Measurements from ENCODE around the gene CXCR2. TPM values are rescaled to one million over a fixed set of nuclear protein-coding genes. Genes with fewer than 3 reads are reported as not detected.
A peak's percentile ranks its signal among the peaks of the same experiment; 100 is the strongest.

CXCR2 gene
- total RNA-seq, 6 experiments from 2014 or later = 0.81 to 2.6 (median 1.2) TPM

DNA sequence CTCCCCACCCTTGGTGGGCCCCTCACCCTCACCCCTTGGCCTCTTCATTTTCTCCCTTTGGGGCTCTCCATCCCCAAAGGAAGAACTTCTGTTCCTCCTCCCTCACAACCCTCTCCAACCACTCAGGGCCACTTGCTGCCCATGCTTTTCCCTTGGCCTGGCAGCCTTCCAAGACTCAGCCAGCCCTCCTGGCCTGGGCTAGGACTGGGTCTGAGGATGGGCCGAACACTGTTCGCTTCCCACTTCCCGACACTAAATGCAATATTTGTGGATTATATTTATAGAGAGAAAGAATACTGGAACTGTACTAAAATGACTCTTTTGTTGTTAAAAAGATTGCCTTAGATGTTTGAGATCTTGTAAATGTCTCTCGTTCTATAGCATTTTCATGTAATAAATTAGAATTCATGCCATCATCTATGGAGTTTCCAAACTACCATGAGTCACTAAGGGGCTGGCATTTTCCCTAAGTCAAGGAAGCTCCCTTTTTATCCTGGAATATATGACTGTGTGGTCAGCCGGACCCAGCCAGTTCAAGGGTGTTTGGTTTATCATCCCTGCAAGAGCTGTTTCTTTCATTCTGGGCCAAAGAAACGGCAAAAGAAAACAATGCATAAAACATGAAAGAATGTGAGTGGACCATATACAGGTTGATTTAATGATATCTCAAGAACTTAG, 3.8 kb downstream of the CXCR2 start:
- H3K4me1 ChIP-seq = no peaks in the 10 kb centered on the region
- no peak for DNase-seq
- intact Hi-C loops (cut with DNase I) = no loop called here
- no peak for ATAC-seq
- H3K4me3 ChIP-seq = no peak overlapping the region
- no peaks in the 10 kb centered on the region for H3K27me3 ChIP-seq
- H3K9me3 ChIP-seq = no peaks in the 10 kb centered on the region
- TF ChIP-seq CTCF (IDR thresholded peaks at IDR 0.05) = no peak
- TF ChIP-seq POLR2A (IDR thresholded peaks at IDR 0.05) = no peak
- peak overlapping the region in 1 of 3 donors; percentile 13 for H3K27ac ChIP-seq
- WGBS (ENCODE audit: insufficient coverage, low coverage, low lambda C conversion rate, missing lambda C conversion rate) = 79% methylated on average over 6 of the region's 6 CpGs
- no peaks in the 10 kb centered on the region for H3K36me3 ChIP-seq

DNA sequence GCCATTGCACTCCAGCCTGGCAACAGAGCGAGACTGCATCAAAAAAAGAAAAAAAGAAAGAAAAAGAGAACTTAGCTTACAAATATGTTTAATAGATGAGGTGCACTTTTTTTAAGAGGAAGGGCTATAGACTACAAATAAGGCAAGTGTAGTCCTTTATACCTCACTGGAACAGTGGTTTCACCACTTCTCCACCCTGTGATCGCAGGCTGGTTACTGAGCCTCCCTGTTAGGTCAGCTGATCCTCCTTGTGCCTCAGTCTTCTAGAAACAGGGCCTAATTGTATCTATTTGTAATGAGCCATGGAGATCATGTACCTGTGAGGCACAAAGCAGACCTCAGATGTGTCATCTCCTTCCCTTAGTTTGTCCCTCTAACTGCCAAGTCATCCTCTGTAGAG, 4.5 kb downstream of the CXCR2 start:
- no peak for DNase-seq
- no peaks in the 10 kb centered on the region for H3K36me3 ChIP-seq
- no CpG with 5 or more reads among the region's 2 CpGs for WGBS (ENCODE audit: insufficient coverage, low coverage, low lambda C conversion rate, missing lambda C conversion rate)
- peak in 1 of 4 donors; percentile 33 for ATAC-seq
- H3K27ac ChIP-seq = no peak overlapping the region
- no peak overlapping the region for H3K4me3 ChIP-seq
- H3K9me3 ChIP-seq = no peaks in the 10 kb centered on the region
- H3K27me3 ChIP-seq = no peaks in the 10 kb centered on the region
- H3K4me1 ChIP-seq = no peaks in the 10 kb centered on the region
- intact Hi-C loops (cut with DNase I) = no loop called here
- TF ChIP-seq CTCF (IDR thresholded peaks at IDR 0.05) (no peak), POLR2A (IDR thresholded peaks at IDR 0.05) (no peak)

- no peak overlapping the region for H3K4me3 ChIP-seq
- no peak for DNase-seq
- no peaks in the 10 kb centered on the region for H3K9me3 ChIP-seq
- intact Hi-C loops (cut with DNase I) = no loop called here
- no peak for TF ChIP-seq POLR2A (IDR thresholded peaks at IDR 0.05)
- no peak for TF ChIP-seq CTCF (IDR thresholded peaks at IDR 0.05)
- ATAC-seq = peak in 1 of 4 donors; percentile 12
- no peaks in the 10 kb centered on the region for H3K36me3 ChIP-seq
- no peaks in the 10 kb centered on the region for H3K27me3 ChIP-seq
- no peak overlapping the region for H3K27ac ChIP-seq
- no peaks in the 10 kb centered on the region for H3K4me1 ChIP-seq
These were observed 5.0 kb downstream of the CXCR2 start for GRCh38 chr2:218130822-218131221.

- Histone ChIP-seq H3K36me3 (no peaks in the 10 kb centered on the region), H3K27me3 (no peaks in the 10 kb centered on the region), H3K27ac (no peak overlapping the region), H3K4me1 (no peaks in the 10 kb centered on the region), H3K9me3 (no peaks in the 10 kb centered on the region), H3K4me3 (no peak overlapping the region)
- ATAC-seq (peak in 1 of 4 donors; percentile 26), DNase-seq (no peak)
- TF ChIP-seq CTCF (IDR thresholded peaks at IDR 0.05) = no peak
- no peak for TF ChIP-seq POLR2A (IDR thresholded peaks at IDR 0.05)
- intact Hi-C loops (cut with DNase I) = no loop called here
- WGBS (ENCODE audit: insufficient coverage, low coverage, low lambda C conversion rate, missing lambda C conversion rate) = 31% methylated on average over 2 of the region's 3 CpGs
These were observed 11.7 kb downstream of the CXCR2 start for GRCh38 chr2:218137514-218137913.

GRCh38 chr2:218138047-218138446, 12.2 kb downstream of the CXCR2 start:
- H3K4me3 ChIP-seq = no peak overlapping the region
- no peaks in the 10 kb centered on the region for H3K27me3 ChIP-seq
- WGBS (ENCODE audit: insufficient coverage, low coverage, low lambda C conversion rate, missing lambda C conversion rate) = 37% methylated on average over 3 of the region's 4 CpGs
- TF ChIP-seq POLR2A (IDR thresholded peaks at IDR 0.05) (no peak), CTCF (IDR thresholded peaks at IDR 0.05) (no peak)
- intact Hi-C loops (cut with DNase I) = no loop called here
- no peak for DNase-seq
- H3K9me3 ChIP-seq = no peaks in the 10 kb centered on the region
- no peak for ATAC-seq
- H3K27ac ChIP-seq = no peak overlapping the region
- no peaks in the 10 kb centered on the region for H3K4me1 ChIP-seq
- H3K36me3 ChIP-seq = no peaks in the 10 kb centered on the region
